Measurements from ENCODE around the gene SERINC5.

SERINC5 gene

DNA sequence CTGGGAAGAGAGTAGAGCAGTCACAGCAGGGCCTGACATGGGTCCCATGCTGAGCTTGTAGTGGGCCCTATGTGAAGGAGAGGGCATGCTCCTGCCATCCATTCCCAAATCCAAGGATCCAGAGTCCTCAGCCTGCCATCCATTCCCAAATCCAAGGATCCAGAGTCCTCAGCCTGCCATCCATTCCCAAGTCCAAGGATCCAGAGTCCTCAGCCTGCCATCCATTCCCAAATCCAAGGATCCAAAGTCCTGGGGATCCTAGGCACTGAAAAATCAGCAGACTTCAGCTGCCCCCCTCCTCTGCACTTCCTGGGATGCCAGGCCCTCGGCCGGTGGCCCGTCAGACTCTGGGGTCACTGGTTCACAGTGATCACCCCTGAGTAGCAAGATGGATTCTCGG, 187.1 kb downstream of the SERINC5 start:
- no peak for DNase-seq (ENCODE audit: low read depth, low spot score)

DNA sequence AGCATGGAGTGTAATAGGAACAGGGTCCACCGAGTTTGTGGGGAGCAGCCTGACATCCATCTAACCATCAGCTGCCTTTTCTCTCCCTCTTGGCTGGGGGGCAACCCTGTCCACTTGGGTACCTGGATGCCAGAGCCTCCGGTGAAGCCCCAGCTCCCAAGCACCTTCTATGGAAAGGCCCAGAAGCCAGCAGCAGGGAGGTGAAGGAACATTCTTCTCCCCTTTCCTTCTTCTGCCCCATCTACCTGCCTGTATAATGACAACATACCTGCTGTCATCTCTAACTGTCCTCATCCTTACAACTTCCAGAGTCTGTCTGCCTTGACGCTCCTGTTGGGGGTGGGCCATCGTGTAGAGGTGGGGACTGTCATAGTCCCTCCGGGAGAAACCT, 187.6 kb downstream of the SERINC5 start:
- DNase-seq (ENCODE audit: low read depth, low spot score): no peak

DNA sequence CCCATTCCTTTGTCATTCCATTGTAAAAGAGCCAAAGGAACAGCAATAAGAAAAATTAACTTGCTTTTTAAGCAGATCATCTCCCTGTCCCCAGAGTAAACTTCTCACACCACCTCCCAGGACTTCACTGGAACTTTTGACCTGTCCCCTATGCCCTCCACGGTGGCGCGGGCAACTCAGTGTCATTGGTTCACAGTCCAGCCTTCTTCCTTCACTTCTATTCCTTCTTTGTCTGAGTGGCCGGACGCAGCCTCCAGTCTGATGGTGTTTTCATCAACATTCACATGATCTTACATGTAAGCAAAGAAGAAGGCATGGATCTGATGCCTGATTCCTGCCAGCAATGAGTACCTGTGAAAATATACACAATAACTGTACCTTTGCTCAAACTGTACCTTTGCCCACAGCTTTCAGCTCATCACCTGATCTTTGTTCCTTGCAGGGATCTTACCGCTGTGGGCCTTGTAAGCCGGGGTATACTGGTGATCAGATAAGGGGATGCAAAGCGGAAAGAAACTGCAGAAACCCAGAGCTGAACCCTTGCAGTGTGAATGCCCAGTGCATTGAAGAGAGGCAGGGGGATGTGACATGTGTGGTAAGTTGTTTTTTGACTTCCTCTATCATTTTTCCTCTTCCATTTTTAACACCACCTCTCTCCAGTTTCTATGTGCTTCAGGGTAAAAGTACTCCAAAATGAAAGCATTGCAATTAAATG, 188.2 kb downstream of the SERINC5 start:
- no peak for DNase-seq (ENCODE audit: low read depth, low spot score)

DNA sequence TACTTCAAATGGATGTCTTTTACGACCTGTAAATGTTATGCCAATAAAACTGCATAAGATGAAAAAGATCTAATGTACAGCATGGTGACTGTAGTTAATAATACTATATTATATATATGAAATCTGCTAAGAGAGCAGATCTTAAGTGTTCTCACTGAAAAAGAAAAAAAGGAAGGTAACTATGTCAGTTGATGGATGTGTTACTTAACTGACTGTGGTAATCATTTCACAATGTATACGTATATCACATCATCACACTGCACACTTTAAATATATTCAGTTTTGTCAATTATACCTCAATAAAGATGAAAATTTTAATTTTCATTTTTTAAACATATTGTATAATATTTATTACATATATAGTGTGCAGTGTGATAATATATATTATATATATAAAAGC, 188.8 kb downstream of the SERINC5 start:
- no peak for DNase-seq (ENCODE audit: low read depth, low spot score)

DNA sequence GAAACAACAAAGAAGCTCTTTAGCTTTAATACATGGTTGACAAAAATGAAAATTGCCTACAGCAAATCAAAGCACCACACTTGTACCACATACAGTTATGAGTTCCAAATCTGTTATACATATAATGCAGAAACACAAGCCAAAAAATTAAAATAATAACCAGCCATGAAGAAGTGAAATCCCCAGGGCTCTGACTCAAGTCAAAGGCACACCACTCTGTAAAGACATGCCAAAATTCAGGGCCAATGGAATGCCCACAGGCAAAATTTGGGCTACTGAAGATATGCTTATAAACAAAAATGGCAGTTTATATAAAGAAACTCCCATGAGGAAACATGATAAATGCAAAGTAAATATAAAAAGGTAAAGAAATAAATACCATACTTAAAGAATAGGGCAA, 191.7 kb downstream of the SERINC5 start:
- DNase-seq (ENCODE audit: low read depth, low spot score): no peak

All from ELF-1 (cell line).